Transverse colon (tissue), 4 donors: ENCODE measurements around the gene TYW1.
"Not testable (repeated sequence)": the region's sequence is repeated elsewhere in the genome, so short reads cannot be mapped to it uniquely, and the experiment has no call there.

ENCODE experiments used
- CTCF ChIP-seq, 5 experiments: fragments of 200-600 bp in 3 of 5; fragments of 450-650 bp in 2 of 5; sonication (generic) in 3 of 5; IDR thresholded peaks; 1 replicate in 2 of 5; 2 replicates in 3 of 5; pipeline ENCODE4 v1.5.1; 2016 to 2017; ENCODE audit warnings: antibody characterized with exemption in 5 of 5, inconsistent platforms in 3 of 5, mild to moderate bottlenecking in 2 of 5, moderate library complexity in 1 of 5
- POLR2A ChIP-seq: fragments of 450-650 bp; IDR thresholded peaks from one replicate; pipeline ENCODE4 v1.6.1; 2016; ENCODE audit warnings: antibody characterized with exemption, mild to moderate bottlenecking, moderate library complexity
- POLR2AphosphoS5 ChIP-seq, 3 donors: sonication (generic); formaldehyde crosslinking; IDR thresholded peaks; one replicate each; pipeline ENCODE4 v1.6.1; 2016; ENCODE audit warnings: antibody characterized with exemption in 3 of 3

GRCh38 chr7:67198865-67199526 is 202.4 kb downstream of the TYW1 start:
- TF ChIP-seq POLR2AphosphoS5 (IDR thresholded peaks at IDR 0.05); POLR2A; CTCF (IDR thresholded peaks at IDR 0.05): not testable (repeated sequence)
